HG03135 (cell line): Measurements from ENCODE around the gene ZBTB46.

Experiments used
- ATAC-seq: cut with Tn5 transposase; IDR thresholded peaks from one replicate; pipeline ENCODE4 v1.9.1; 2021; ENCODE audit warnings: mild to moderate bottlenecking, moderate library complexity; ENCODE audit not compliant: unreplicated experiment

The ZBTB46 gene

DNA sequence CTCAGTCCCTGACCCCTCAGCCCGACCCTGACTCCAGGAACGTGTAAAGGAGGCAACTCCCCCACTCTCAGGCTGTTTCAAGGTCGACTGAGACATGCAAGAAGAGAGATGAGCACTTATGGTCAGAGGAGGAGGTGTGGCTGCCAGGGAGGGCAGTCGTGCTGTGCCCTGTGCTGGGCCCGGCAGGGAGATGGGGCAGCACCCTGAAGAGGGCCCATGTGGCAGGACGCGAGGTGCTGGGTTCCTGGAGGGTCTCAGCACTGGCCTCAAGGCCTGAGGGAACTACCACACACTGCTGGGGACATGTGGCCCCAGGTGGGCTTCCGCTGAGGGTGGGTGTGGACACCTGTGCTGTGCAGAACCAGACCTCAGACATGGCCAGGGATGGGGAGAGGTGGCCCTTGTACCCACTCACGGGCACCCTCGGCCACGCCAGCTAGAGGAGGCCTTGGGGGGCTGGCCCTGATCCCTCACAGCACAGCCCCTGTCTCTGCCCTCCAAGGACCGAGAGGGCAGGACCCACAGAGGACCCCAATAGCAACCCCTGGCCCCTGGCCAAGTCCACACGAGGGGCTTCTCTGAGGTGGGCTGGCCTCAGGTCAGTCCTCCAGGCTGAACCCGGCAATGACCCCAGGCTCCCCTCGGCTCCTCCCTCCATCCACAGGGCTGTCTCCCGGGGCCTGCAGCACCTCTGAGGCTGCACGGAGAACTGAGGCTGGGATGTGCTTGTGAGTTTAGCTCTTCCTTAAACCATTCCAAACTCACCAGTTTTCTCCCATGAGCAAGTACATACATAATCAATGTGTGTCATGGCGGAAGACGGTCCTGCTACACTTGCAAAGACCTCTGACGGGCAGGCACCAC lies 82.8 kb downstream of the ZBTB46 start:
- ATAC-seq, result no peak

DNA sequence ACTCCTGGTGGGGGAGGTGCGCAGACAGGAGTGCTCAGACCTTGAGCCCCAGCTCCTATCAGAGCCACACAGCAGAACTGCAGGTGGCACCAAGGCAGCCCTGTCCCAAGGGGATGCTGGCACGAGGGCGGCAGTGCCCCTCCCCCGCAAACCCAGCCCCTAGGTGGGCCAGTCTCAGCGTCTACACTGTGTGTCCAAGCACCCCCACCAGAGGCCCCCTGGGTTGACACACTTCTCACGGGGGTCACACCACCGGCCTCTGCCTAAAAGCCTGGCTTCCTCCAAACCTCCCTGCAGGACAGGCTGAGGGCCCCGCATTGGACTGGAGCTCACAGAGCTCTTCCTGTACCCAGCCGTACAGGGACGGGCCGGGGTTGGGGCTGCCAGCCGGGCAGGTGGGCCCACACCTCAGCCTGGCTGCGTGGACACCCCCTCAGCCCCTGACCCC lies 83.4 kb downstream of the ZBTB46 start:
- ATAC-seq, result no peak

DNA sequence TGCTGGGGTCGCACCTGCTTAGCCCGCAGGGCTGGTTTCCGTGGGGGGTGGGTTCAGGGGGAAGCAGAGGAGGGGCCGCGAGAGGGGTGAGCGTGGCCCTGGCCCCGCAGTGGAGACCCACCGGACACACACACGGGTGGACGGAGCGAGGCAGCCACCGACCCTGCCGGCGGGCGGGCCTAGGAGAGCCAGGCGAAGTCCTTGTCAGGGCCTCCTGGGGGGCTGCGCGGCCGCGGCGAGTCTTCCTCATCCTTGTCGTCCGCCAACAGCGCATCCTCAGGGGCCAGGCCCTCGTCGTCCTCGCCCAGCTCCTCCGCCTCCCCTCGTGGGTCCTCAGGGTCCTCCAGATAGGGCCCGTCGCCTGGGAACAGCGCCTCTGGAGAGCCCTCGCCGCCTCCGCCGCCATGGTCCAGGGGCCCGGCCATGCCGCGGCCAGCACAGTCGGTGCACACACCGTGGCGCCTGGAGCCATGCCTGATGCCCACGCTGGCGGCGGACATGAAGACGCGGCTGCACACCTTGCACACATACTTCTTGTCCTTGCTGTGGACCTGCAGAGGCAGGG lies 84.2 kb downstream of the ZBTB46 start:
- ATAC-seq, result no peak

DNA sequence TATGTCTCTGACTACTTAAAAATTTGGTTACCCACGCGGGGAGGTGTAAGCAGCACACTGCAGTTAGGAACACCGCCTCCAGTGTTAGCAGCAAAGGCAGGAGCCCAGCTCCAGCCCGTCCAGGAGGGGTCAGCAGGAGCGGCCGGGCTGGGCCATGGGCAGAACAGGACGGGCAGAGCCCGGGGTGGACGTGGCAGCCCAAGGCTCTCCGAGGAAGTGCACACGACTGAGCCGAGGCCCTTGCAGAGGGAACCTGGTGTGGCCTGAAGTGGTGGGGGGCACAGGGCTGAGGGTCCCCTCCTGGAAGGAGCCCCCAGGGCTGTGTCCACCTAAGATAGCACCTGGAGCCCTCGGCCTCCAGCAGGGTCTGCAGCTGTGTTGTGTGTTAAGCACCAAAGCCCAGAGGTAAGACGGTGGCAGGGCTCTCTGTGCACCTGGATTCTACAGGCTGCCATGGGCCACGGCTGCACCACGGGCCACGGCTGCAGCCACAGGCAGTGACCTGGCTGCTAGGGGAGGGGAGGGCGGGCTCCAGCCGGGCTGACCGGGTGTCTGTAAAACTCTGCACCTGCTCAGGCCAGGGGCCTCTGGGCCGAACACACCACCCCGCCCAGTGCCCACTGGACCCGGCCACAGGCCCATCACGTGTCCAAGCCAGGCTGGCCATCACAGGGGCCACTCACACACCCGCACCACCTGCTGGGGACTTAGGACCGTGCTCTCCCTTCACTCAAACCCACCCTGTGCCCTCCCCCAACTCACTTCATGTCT lies 84.9 kb downstream of the ZBTB46 start:
- no peak for ATAC-seq

DNA sequence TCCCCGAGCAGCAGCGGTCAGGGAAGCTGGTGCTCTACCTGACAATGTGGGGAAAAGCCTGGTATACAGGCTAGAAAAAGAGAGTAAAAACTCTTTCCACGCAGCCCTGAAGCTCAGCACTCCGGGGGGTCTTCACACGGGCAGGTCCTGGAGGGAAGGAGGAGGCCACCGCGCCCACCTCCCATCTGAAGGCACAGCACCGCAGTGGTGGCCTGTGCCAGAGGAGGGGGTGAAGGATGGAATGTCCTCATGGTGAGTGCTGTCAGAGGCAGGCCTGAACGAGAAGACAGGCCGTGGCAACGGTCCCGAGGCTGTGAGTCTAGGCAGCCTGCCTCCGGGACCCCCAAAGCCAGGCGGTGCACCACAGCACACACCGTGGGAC lies 85.6 kb downstream of the ZBTB46 start:
- no peak for ATAC-seq

DNA sequence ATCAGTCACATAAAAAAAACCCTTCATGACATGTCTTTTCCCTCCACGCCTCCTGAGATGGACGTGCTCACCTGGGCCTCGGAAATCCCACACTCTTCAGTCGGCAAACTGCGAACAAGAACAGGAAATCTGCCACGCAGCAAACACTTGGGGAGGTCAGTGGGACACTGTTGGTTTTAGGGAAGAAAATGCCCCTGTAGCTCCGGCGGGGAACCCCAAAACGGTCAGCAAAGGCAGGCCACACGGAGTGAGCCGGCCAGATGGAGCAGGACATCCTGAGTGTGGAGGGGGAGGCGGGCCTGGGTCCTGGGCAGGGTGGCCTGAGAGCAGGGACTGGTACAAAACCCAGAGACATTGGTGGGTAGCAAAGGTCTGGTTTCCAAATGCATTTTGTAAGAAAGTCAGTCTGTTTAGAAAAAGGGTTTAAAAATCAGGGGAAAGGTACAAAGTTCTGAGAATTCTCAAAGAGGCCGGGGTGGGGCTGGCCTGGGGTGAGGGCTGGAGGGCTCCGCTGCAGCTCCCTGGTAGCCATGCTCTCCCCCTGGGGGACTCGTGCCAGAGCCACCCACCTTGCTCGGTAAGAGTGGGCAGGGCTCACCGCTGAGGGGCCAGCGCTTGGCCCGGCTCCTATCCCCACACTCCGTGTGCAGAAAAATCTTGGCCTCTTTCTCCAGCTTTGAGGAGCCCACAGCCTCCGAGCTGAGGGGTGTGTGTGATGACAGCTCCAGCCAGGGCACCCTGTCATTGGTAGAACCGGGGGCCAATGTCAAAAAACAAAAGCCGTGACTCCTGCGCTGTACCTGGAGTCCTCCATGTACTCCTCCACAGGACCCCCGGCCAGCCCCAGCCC lies 86.3 kb downstream of the ZBTB46 start:
- ATAC-seq, result no peak

DNA sequence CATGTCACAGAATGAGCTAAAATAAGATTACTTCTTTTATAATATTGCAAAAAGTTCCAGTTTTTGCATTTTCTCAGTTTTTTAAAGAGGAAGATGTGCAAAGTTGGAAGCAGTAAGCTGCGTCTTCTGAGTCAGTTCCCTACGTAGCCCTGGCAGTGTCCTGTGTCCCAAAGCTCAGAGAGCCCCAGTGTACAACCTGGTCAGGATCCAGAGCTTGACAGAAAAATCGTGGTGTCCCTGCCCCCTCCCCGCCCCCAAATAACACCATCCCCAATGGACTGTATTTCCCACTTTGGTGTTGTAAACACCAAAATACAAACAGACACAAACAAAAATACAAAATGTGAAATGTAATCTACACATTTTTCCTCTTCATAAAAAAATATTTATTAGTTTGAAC lies 86.9 kb downstream of the ZBTB46 start:
- ATAC-seq, result no peak

DNA sequence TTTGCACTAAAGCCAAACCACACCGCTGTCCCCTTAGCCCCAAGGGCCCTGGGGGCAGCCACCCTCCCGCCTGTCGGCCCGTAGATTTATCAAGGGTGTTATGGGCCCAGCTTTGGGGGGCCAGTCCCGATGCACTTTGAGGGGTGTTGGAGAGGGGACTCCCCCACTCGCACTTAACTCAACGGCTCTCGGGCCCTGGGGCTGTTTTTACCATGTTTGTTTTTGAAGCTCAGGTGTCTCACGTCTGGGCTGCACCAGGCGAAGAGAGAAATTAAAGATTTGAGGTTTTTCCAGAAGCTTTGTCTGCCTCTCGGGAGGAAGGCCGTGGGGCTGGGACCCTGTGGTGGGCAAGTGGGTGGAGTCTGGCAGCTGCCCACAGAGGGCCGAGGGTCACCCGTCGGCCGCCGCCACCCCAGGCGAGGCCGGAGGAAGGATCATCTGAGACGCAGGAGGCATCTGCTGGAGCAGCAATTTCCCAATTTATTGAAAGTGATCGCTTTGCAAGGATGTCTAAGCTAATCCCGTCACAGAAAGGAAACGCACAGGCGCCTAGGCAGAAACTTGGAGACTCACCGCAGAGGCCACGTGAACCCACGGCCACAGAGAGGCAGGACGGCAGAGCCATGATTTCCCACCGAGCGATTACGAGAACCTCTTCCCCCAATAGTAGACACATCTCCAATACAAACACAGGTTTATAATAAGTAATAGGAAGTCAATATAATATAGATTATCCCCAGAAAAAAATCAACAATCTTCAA lies 87.7 kb downstream of the ZBTB46 start:
- ATAC-seq, result no peak

DNA sequence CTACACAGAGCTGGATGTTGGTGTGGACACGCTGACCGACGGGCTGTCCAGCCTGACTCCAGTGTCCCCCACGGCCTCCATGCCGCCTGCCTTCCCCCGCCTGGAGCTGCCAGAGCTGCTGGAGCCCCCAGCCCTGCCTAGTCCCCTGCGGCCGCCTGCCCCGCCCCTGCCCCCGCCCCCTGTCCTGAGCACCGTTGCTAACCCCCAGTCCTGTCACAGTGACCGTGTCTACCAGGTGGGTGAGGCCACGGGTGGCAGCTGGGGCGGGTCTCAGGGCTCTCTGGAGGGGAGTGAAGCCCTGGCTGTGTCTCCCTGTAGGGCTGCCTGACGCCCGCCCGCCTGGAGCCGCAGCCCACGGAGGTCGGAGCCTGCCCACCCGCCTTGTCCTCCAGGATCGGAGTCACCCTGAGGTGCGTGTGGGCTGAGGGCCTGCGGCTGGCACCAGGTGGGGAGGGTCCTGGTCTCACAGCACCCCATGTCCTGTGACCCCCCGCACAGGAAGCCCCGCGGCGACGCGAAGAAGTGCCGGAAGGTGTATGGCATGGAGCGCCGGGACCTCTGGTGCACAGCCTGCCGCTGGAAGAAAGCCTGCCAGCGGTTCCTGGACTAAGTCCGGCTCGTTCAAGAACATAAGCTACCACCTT lies 88.6 kb downstream of the ZBTB46 start:
- ATAC-seq, result no peak

DNA sequence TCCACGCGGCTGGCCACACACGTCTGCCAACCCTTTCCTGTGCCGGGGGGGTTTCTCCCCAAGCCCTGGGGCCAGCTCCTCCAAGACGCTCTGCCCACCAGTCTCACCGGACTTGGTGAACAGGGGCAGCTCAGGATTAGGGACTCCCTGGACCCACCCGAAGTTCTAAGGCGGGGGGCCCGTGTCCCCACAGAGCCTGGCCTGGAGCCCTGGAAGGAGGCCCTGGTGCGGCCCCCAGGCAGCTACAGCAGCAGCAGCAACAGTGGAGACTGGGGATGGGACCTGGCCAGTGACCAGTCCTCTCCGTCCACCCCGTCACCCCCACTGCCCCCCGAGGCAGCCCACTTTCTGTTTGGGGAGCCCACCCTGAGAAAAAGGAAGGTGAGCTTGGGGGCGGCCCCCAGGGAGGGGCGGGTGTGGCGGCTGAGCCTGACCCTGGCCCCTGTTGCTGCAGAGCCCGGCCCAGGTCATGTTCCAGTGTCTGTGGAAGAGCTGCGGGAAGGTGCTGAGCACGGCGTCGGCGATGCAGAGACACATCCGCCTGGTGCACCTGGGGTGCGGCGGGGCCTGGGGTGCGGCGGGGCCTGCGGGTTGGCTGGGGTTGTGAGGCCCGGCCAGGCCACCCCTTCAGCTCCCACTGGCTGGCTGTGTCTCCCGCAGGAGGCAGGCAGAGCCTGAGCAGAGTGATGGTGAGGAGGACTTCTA lies 89.2 kb downstream of the ZBTB46 start:
- no peak for ATAC-seq

DNA sequence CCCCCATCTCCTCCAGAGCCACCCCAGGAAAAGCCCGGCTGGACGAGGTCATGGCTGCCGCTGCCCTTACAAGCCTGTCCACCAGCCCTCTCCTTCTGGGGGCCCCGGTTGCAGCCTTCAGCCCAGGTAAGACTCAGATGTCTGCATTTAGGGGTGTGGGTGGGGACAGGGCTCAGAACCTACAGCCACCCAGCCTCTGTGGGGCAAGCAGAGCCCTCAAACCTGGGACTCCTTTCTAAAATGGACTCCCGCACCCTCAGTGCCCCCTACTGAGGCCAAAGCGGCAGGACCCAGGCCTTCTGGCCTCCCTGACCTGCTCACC lies 89.7 kb downstream of the ZBTB46 start:
- no peak for ATAC-seq

DNA sequence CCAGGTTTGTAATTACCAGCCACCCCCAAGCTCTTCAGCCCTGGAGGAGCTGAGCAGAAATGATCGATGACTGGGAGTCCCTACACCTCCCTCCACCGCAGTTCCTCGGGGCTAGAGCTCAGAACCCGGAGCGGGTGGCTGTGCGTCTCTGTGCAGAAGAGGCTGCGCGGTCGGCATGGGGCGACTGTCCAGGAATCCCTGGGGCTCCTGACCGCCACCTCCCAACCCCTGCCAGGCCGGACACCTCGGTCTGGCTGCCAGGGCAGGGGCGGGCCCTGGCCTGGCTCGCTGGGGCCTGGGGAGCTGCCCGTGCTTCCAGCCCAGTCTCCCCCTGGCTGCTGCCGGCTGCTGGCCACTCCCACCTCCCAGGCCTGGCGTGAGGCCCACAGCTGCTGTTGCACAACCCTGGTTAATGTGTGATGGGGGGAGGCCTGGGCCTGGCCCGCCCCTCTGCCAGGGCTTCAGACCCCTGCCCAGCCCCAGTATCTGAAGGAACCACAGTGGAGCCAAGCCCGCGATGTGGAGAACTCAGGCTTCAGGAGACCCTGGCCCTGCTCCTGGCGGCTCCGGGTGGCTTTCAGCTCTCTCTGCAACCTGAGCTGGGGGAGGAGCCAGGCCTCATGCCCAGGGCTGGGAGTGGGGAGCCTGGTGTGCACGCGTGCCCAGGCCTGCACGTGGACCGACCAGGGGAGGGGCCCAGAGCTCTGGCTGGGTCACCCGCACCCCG lies 90.3 kb downstream of the ZBTB46 start:
- ATAC-seq, result no peak

DNA sequence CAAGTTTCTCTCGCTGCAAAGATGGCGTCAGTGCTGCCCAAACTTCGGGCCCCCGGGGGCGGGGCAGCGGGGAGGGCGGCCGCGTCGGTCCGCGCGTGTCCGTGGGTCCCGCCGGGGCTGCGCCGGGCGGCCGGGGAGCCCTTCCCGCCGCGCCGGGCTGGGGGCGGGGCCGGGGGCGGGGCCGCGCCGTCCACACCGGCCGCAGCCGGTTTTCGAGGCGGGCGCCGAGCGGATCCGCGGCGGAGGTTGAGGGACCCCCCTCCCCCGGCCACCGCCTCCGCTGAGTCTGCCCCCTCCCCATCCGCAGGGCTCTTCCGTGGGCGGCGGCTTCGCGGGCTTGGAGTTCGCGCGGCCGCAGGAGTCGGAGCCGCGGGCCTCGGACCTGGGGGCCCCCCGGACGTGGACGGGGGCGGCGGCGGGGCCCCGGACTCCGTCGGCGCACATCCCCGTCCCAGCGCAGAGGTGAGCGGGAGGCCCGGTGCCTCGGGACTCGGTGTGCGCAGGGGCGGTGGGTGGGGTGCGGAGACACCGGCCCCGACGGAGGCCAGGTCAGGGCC lies 90.9 kb downstream of the ZBTB46 start:
- ATAC-seq, result no peak

DNA sequence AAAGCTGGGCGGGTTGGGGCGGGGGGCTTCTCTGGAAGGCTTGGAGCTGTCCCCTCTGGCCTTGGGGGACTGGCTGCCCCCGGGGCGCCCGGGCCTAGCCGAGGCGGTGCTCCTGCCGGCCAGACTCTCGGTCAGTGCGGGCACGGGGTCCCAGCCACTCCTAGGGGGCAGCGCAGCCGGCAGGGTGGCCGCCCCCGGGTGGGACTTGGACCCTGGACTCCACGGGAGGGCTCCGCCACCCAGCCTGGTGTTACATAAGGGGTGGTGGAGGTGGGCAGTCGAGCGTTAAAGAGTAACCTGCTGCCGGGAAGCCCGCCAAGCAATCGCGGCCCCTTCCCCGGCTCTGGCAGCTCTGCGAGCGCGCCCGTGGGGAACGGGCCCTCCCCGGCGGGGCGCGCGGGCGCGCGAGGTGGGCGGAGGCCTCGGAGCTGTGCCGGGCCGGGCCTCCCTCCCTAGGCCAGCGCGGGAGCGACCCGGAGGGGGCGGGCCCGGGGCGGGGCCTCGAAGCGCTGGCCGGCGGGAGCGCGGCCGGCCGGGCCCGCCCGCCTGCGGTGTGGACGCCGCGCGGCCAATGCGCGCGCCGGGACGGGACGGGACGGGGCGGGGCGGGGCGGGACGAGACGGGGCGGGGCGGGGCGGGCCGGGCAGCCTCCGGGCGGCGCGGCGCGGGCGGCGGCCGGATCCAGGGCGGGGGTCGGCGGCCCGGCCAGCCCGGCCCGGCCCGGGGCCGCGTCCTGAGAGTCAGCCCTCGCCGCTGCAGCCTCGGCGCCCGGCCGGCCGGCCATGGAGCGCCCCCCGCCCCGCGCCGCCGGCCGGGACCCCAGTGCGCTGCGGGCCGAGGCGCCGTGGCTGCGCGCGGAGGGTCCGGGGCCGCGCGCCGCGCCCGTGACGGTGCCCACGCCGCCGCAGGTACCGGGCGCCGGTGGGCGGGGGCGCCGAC lies 91.7 kb downstream of the ZBTB46 start, which contains the start of gene SLC2A4RG:
SLC2A4RG (plus strand) TSS at position 647 of the 940 bp plus-strand sequence; CDS start at position 784, 137 bp downstream.
- peak; percentile 29 for ATAC-seq

DNA sequence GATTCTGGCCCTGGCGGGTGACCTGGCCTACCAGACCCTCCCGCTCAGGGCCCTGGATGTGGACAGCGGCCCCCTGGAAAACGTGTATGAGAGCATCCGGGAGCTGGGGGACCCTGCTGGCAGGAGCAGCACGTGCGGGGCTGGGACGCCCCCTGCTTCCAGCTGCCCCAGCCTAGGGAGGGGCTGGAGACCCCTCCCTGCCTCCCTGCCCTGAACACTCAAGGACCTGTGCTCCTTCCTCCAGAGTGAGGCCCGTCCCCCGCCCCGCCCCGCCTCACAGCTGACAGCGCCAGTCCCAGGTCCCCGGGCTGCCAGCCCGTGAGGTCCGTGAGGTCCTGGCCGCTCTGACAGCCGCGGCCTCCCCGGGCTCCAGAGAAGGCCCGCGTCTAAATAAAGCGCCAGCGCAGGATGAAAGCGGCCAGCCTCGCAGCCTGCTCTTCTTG lies 92.4 kb downstream of the ZBTB46 start:
- no peak for ATAC-seq

DNA sequence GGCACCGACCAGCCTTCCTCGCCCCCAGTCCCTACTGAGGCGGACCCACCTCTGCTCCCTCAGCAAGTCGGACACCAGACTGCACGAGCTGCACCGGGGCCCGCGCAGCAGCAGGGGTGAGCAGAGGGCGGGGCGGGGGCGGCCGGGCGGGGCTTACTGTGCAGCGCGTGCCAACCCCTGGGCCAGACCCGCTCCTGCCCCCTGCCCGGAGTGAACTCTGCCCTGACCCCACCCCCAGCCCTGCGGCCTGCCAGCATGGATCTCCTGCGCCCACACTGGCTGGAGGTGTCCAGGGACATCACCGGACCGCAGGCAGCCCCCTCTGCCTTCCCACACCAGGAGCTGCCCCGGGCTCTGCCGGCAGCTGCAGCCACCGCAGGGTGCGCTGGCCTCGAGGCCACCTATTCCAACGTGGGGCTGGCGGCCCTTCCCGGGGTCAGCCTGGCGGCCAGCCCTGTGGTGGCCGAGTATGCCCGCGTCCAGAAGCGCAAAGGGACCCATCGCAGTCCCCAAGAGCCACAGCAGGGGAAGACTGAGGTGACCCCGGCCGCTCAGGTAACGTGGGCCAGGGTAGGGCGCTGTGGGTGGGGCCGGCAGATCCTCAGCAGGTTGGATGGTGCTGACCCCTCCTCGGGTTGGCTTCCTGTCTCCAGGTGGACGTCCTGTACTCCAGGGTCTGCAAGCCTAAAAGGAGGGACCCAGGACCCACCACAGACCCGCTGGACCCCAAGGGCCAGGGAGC lies 92.9 kb downstream of the ZBTB46 start:
- no peak for ATAC-seq

DNA sequence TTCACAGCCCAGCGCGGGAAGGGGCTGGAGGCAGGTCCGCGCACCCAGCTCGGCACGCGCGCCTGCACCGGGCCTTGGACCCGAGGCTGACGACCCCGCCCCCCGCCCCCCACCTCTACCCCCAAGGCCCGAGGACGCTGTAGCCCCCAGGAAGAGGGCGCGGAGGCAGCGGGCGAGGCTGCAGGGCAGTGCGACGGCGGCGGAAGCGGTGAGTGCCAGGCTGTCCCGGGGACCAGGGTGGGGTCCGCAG lies 93.4 kb downstream of the ZBTB46 start:
- no peak for ATAC-seq
